BE2C (cell line): ENCODE measurements around the gene EZH2.

Experiments used
- DNase-seq: peaks from one replicate; pipeline ENCODE4 v3.0.0-alpha.2; 2020
- H3K27me3 ChIP-seq: fragments of 250-450 bp; sonication (Bioruptor Pico); 2 replicates; pipeline ENCODE4 v1.5.1; 2020; ENCODE audit warnings: mild to moderate bottlenecking
- H3K36me3 ChIP-seq: fragments of 250-450 bp; sonication (Bioruptor Pico); 2 replicates; pipeline ENCODE4 v1.5.1; 2020; ENCODE audit warnings: mild to moderate bottlenecking
- H3K4me1 ChIP-seq: fragments of 250-450 bp; sonication (Bioruptor Pico); 2 replicates; pipeline ENCODE4 v1.5.1; 2020
- H3K4me3 ChIP-seq: 2 replicates; pipeline ENCODE4 v1.5.1; 2011; ENCODE audit warnings: low read depth, low read length
- H3K9me3 ChIP-seq: fragments of 250-450 bp; sonication (Bioruptor Pico); 2 replicates; pipeline ENCODE4 v1.5.1; 2020
- CTCF ChIP-seq: IDR thresholded peaks from 2 replicates; pipeline ENCODE4 v1.5.1; 2012; ENCODE audit warnings: mild to moderate bottlenecking, low read depth, low read length

The EZH2 gene

GRCh38 chr7:148821422-148821821 lies 62.7 kb downstream of the EZH2 start:
- Histone ChIP-seq H3K4me1 (no peaks in the 10 kb centered on the region), H3K9me3 (no peaks in the 10 kb centered on the region), H3K36me3 (peaks cover 36% of the 10 kb centered on the region), H3K4me3 (no peak overlapping the region), H3K27me3 (no peaks in the 10 kb centered on the region)
- no peak for DNase-seq
- no peak for TF ChIP-seq CTCF

GRCh38 chr7:148819697-148820360 lies 64.3 kb downstream of the EZH2 start:
- Histone ChIP-seq H3K9me3 (no peaks in the 10 kb centered on the region), H3K4me1 (no peaks in the 10 kb centered on the region), H3K27me3 (no peaks in the 10 kb centered on the region), H3K36me3 (peaks cover 43% of the 10 kb centered on the region), H3K4me3 (no peak overlapping the region)
- no peak for DNase-seq
- no peak for TF ChIP-seq CTCF

DNA sequence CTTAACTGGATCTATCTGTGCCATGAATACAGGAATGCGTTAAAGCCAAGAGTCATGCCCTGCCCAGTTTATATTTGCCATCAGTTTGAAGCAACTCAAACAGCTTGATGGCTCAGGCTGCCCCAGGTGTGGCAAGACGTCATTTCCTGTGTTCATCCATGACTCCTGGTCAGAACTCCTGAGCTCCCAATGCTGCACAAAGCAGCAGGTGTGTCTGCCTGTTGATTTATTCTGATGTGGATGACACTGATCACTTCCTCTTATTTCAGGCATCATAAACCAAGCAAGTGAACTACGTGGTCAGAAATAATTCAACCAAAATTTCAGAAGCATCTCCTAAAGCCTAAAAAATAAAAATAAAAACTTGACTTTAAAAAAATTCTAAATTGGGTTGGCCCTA lies 68.5 kb downstream of the EZH2 start:
- no peaks in the 10 kb centered on the region for H3K4me1 ChIP-seq
- H3K9me3 ChIP-seq = no peaks in the 10 kb centered on the region
- no peak for DNase-seq
- no peaks in the 10 kb centered on the region for H3K27me3 ChIP-seq
- H3K4me3 ChIP-seq = no peak overlapping the region
- TF ChIP-seq CTCF = no peak
- H3K36me3 ChIP-seq = peaks cover 59% of the 10 kb centered on the region

GRCh38 chr7:148814922-148815559 lies 69.0 kb downstream of the EZH2 start:
- TF ChIP-seq CTCF = no peak
- H3K27me3 ChIP-seq = no peaks in the 10 kb centered on the region
- H3K4me1 ChIP-seq = no peaks in the 10 kb centered on the region
- peaks cover 63% of the 10 kb centered on the region for H3K36me3 ChIP-seq
- H3K4me3 ChIP-seq = no peak overlapping the region
- no peak for DNase-seq
- no peaks in the 10 kb centered on the region for H3K9me3 ChIP-seq

DNA sequence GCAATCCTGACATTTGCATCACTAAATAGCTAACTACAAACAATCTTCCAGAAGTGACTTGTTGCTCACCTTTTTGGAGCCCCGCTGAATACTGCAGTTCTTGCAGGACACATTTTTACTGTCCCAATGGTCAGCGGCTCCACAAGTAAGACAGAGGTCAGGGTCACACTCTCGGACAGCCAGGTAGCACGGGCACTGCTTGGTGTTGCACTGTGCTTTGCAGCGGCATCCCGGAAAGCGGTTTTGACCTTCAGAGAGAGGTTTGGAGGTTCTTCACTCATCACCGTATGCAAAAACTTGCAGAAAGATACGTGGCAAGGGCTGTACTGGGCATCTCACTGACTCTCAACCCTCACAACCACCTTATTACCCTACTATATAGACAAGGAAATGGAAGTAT lies 70.2 kb downstream of the EZH2 start:
- no peak for DNase-seq
- Histone ChIP-seq H3K4me1 (no peaks in the 10 kb centered on the region), H3K9me3 (no peaks in the 10 kb centered on the region), H3K4me3 (no peak overlapping the region), H3K36me3 (peaks cover 63% of the 10 kb centered on the region), H3K27me3 (no peaks in the 10 kb centered on the region)
- TF ChIP-seq CTCF = no peak

DNA sequence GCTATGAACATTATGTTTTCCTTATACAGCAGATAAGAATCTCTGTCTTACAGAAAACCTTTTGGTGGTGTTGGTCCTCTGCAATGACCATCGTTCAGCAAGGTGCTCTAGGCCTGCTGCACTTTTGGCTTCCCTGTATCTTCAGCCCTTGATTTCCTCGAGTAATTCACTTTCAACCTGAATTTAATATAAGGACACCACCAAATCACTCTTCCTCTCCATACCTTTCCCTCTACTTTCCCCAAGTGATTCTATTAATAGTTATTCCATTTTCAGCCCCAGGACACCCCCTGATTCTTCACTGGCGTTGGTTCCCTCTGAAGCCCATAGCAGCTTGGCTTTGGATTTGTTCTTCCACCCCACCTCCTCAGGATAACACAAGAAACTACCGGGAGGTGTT lies 72.2 kb downstream of the EZH2 start:
- no peak for TF ChIP-seq CTCF
- Histone ChIP-seq H3K9me3 (no peaks in the 10 kb centered on the region), H3K36me3 (peaks cover 63% of the 10 kb centered on the region), H3K4me1 (no peaks in the 10 kb centered on the region), H3K4me3 (no peak overlapping the region), H3K27me3 (no peaks in the 10 kb centered on the region)
- DNase-seq = no peak
